Measurements from ENCODE around the gene BAIAP3.

Gene BAIAP3

GRCh38 chr16:1362807-1363206 lies 29.4 kb downstream of the BAIAP3 start:
- no peak for TF ChIP-seq CTCF (IDR thresholded peaks at IDR 0.05)

- TF ChIP-seq CTCF (IDR thresholded peaks at IDR 0.05) = peak; percentile 91
Observed at GRCh38 chr16:1363501-1364041, 30.1 kb downstream of the BAIAP3 start.

- TF ChIP-seq CTCF (IDR thresholded peaks at IDR 0.05) = no peak
Observed at GRCh38 chr16:1364510-1364909, 31.1 kb downstream of the BAIAP3 start.

GRCh38 chr16:1366060-1366711 lies 32.7 kb downstream of the BAIAP3 start:
- TF ChIP-seq CTCF (IDR thresholded peaks at IDR 0.05) = no peak

- TF ChIP-seq CTCF (IDR thresholded peaks at IDR 0.05) = no peak
Observed at GRCh38 chr16:1366712-1367299, 33.4 kb downstream of the BAIAP3 start.

- TF ChIP-seq CTCF (IDR thresholded peaks at IDR 0.05) = no peak
Observed at GRCh38 chr16:1367486-1368174, 34.2 kb downstream of the BAIAP3 start.

GRCh38 chr16:1371054-1371978 lies 37.9 kb downstream of the BAIAP3 start:
- TF ChIP-seq CTCF (IDR thresholded peaks at IDR 0.05) = no peak
